ENCODE measurements around the gene EMX1.

The EMX1 gene

DNA sequence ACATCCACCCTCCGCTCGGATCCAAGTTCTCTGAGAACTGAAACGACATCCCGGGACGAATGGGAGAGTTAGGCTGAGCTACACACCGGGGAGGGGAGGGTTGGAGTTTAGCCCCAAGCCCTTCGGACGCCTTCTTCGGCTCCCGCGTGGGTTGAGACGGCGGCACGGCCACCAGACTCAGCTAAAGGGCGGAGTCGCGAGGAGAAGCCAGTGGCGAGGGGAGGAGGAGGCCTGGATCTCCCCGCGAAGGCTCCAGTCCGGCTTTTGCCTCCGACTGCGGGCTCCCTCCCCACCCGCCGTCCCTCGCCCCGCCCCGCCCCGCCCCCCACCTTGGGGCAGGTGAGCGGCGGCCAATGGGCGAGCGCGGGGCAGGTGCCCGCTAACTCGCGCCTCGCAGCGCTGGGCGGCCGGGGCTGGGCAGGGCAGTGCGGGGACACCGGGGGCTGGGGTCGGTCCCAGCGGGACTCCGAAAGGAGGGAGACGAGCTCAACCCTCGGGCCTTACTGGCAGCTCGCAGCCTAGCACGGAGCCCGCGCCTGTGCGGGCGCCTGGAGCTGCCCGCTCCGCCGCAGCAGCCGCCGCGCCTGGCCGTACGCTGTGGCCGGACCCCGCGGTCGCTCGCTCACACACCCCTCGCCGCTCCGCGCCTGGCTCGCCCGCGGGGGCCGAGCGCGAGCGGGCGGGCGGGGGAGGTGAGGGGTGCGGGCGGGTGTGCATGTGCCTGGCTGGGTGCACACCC, at the start of gene EMX1:
Gene EMX1 (plus strand): TSS at position 382 of the 739 bp plus-strand sequence. CDS start 334 bp downstream, at position 716.
- DNase-seq (ENCODE audit: low read depth), result peak; percentile 51

DNA sequence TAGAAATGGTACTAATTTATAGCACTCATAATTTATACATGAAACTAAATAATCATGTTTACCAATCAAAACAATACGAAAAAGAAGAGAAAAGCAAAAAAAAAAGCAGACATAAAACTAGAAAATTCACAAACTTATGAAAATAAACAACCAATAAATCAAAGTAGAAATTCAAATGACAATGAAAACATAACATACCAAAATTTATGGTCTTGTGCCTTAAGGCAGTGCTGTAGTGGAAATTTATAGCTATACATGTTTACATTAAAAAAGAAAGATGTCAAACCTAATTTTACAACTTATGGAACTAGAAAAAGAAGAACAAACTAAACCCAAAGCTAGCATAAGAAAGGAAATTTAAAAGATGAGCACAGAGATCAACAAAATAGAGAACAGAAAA, 46.3 kb upstream of the EMX1 start:
- DNase-seq (ENCODE audit: low read depth), result no peak

DNA sequence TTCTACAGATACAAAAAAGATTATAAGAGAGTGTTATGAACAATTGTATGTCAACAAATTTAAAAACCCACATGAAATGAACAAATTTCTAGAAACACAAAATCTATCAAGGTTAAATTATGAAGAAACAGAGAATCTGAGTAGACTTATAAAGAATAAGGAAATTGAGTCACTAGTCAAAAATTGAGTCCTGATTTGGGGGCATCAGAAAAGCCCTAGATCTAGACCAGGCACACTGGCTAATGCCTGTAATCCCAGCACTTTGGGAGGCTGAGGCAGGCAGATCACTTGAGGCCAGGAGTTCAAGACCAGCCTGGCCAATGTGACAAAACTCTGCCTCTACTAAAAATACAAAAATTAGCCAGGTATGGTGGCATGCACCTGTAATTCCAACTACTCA, 45.4 kb upstream of the EMX1 start:
- no peak for DNase-seq (ENCODE audit: low read depth)

DNA sequence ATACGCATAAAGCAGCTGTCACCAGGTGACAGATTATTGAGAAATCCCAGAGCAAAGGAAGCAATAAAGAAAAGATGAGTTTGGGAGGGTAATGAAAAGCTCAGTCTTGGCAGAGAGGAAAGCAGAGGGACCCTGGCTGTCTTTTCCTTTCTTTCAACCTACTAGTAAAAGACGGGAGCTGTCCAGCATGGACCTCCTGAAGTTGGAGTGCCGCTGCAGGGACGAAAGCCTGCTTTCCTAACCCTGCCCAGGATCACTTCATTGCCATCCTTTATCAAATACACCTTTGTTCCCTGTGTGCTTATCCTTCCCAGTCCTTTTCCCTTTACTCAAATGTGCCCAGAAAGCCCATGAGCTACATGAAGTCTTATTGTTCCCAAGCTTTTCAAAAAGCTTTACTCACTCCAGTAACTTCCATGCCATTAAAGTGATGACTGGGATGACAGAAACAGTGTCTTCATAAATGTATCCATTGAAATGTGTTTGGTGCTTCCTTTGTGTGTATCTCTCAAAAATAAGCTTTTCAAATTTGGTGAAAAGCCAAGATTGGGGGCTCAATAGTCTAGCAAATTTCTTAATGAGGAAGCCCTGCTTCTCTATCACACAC, 33.9 kb upstream of the EMX1 start:
- DNase-seq (ENCODE audit: low read depth), result no peak

DNA sequence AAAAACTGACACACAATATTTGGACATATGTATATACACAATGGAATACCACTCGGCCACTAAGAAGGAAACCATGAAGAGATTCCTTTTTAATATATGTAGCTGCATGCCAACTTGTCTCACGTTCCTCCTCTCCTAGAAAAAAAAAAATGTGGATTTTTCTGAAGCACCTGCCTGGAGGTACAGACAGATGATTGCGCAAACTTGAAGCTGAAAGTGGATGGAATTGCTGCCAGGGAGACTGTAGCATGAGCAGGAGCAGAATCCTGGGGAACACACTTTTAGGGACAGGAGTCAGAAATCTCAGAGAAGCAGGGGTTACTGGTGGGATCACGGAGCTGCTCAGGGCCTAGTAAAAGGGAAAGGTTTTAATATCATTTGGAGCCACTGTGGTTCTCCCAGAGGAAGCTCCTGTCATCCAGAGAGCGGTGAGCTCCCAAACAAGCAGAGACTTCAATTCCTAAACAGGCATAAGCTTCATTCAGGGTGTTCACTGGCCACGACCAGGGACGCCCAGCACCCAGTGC, 30.8 kb upstream of the EMX1 start:
- no peak for DNase-seq (ENCODE audit: low read depth)

DNA sequence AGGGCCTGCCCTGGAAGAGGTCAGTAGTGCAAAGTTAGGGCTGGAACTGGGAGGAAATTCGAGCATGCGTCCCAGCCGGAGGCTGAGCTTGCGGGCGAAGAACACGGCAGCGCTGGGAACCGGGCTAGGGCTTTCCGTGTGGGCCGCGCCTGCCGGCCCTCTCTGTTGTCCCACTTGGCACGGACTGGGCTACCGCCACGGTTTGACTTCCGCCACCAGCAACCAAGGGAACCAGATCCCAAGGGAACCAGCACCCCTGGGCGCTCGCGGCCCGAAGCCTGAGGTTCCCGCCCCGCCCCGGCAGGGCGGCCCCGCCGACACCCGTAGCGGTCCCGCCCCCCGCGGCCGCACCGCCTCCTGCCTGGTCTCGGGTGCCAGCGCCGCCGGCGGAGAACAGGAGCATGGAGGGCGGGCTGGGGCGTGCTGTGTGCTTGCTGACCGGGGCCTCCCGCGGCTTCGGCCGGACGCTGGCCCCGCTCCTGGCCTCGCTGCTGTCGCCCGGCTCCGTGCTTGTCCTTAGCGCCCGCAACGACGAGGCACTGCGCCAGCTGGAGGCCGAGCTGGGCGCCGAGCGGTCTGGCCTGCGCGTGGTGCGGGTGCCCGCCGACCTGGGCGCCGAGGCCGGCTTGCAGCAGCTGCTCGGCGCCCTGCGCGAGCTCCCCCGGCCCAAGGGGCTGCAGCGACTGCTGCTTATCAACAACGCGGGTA, 30.1 kb upstream of the EMX1 start, which contains the start of gene SPR:
Gene SPR (plus strand): TSS at position 377 of the 708 bp plus-strand sequence. CDS start 25 bp downstream, at position 402.
- peak; percentile 70 for DNase-seq (ENCODE audit: low read depth)

DNA sequence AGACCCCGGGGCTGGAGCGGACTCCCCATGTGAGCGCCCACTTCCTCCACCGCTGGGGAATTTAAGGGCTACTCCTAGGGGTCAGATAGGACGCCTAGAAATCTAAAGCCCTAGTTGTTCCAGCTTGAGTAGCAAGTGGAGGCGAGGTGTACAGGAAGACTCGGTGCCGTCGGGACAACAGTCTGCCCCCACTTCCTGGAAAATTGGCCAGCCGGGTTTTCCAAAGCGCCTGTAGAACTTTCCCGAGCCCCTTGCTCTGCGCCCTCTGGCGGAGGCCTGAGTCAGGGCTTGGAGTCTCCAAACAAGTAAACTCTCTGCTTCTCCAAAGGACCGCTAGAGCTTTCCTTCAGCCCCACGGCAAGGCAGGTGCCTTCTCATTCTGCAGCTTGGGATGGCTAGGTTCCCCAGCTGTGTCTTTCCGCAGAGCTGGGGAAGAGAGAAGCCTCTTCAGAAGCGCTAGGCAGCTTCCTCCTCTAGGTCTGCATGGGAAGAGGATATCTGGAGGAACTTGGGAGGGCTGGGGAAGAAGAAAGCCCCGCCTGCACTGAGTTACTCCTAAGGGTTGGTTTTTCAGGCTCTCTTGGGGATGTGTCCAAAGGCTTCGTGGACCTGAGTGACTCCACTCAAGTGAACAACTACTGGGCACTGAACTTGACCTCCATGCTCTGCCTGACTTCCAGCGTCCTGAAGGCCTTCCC, 29.4 kb upstream of the EMX1 start:
- peak; percentile 50 for DNase-seq (ENCODE audit: low read depth)

DNA sequence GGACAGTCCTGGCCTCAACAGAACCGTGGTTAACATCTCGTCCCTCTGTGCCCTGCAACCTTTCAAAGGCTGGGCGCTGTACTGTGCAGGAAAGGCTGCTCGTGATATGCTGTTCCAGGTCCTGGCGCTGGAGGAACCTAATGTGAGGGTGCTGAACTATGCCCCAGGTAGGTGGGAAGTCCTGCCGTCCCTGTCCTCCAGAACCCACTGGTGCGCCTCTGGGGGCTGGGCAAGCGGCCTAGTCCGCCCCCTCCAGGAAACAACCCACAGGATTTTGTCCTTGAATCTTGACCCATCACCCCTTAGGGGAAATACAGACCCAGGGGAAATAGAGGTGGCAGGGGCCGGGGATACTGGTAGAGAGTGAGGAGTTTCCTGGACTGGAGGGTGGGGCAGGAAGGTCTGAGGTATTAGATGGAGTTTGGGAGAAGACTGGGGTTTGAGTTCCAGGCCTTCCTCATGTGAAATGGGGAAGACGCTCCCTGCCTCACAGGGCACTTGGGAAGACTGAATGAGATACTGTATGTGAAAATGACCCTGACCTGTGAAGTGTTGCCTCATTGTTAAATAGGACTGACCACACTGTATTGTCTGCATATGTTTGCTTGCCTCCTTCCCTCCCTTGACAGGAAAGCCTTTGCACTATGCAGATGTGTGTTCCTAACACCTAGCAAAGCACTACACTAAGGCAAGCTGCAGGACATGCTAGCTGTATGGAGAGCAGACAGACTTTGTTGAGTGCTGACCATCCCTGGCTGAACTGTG, 28.7 kb upstream of the EMX1 start:
- DNase-seq (ENCODE audit: low read depth), result no peak

DNA sequence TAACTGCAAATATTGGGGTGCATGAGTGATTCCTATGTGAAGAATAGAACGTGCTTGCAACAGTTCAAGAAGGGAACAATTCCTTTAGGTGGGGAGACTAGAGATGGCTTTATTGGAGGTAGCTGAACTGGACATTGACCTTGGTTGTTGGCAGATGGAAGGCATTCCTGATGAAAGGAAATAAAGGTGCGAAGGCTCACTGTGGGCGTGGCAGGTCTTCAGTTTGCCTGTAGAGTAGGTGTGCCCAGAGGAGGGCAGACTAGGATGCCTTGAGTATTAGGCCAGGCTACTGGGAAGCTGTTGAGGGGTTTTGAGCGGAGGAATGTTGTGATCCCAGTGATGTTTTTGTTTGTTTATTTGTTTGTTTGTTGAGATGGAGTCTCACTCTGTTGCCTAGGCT, 27.3 kb upstream of the EMX1 start:
- DNase-seq (ENCODE audit: low read depth), result no peak

DNA sequence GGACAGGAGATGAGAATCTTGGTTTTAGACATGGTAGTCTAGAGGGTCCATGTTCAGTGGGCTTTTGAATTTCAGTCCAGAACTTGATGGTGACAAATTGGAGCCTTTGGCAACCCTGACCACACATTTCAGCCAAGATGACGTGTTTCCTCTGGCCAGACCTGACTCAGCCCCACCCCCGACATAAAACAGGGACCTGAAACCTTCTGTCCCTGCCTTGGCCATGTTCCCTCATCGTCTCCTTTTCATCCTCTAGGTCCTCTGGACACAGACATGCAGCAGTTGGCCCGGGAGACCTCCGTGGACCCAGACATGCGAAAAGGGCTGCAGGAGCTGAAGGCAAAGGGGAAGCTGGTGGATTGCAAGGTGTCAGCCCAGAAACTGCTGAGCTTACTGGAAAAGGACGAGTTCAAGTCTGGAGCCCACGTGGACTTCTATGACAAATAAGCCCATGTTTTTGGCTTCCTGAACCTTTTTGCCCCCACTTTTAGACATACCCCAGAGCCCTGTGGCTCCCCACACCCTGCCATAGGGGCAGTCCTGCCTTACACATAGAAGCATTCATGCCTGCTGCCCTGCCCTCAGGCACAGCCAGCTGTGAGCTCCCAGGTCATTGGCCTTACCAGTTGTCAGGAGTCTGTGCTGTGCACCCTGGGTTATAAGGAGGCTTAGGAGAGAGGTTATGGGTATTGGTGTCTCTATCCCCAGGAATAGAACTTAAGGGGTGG, 26.1 kb upstream of the EMX1 start:
- DNase-seq (ENCODE audit: low read depth), result no peak

DNA sequence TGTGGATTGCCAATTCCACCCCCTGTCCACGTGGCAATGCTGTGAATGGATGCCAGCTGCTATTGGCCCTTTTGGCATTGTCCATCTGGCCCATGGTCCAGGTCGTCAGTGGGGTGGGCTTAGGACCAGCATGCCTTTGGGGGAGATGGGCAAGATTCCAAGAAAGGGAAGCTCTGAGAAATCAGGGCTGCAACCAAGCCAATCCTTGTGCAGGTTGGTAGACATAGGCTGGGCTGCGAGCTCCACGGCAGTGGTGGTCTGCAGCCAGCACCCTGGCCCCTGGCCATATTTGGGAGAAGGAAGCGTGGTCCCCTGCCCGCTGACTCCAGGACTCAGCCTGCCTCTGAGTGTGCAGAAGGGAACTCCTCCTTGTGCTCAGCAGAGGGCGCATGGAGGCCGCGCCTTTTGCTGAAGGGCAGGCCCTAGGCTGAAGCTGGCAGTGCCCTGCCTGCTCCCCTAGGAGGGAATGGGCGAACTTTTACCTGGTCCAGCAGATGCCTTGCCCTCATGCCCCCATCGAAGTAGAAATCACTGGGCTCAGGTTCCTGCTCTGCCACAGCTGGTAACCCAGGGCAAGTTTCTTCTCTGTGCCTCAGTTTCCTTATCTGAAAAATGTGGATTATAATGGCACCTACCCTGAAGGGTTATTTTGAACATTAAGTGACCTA, 24.7 kb upstream of the EMX1 start:
- peak; percentile 37 for DNase-seq (ENCODE audit: low read depth)

DNA sequence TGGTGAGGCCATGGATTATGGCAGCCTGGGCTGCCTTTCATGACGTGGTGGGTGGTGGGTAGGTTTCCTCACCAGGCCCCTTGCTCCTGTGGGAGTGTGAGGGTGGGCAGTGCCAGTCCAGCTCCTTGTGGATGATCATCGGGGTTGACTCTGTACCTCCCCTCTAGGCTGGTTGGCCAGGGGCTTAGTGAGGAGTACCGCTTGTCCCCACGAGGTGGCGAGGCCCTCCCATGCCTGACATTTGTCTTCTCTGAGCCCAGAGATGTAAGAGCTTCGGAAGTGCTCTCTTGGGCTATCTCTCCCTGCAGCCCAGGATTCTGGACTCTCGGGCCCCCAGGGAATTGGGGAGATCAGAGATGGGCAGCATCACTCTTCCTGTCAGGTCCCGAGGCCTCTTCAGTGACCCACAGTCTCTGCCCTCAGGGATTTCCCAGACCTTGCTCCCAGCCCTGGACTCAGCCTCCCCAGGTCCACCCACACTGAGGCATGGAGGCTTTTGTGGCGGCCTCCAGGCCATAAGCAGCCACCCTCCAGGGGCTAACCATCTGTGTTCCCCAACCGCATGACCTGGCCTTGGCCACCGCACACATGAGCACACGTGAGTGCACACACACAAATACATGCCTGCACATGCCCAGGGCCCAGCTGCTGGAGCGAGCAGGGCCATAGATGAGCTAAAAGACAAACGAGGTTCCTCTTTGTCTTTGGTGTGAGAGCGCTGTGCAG, 23.6 kb upstream of the EMX1 start:
- peak; percentile 35 for DNase-seq (ENCODE audit: low read depth)

DNA sequence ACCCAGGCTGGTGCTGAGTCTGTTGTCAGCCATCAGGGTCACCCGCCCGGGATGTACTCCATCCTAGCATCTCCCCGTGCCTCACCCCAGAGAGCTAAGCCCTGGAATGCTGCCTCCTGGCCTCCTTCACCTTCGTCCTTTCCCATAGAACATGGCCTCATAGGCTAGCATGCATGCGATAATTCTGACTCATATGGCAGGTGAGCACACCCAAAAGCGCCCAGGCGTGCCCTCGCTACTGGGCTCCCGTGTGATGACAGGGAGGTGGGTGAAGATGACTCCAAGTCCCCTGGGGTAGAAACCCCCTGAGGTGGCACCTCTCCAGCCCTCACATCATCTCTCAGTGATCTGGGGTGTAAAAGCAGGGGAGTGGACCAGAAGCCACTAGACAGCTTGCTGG, 22.8 kb upstream of the EMX1 start:
- DNase-seq (ENCODE audit: low read depth), result no peak

DNA sequence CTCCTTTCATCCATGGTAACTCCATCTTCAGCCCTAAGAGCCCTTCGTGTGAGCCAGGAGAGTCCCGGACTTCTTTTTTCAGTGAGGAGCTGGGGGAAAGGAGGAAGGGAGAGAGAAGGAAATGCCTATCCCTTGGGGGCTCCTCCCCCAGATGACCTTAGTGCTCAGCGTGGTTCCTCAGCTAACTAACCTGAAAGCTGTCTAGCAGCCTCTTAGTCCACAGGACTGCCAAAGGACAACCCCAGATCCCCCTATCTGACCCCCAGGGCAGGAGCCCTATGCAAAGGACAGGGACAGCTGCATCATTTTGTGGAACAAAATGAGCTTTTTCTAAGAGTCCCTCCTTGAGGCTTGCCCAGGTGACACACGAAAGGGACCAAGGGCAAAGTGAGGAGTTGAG, 22.2 kb upstream of the EMX1 start:
- DNase-seq (ENCODE audit: low read depth), result no peak

DNA sequence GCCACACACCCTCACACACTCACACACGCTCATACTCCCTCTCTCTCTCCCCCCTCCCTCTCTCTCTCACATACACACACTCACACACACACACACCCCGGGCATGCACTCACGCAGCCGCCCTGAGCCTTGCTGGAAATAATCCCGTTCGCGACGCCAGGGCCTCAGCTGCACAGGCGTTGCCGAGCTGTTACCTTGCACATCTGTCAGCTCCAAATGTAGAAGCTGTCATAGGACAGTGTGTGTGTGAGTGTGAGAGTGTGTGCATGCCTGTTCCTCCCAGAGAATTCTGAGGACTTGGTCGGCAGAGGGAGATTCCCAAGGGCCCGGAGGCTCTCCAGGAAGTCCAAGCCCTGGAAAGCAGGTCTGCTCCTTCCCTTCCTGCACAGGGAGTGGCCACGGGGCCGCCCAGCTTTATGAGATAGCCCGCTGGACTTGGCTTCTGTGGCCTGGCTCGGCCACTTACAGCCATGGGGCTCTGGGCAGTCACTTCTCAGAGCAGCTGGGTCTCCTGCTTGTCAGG, 21.5 kb upstream of the EMX1 start:
- DNase-seq (ENCODE audit: low read depth), result no peak

DNA sequence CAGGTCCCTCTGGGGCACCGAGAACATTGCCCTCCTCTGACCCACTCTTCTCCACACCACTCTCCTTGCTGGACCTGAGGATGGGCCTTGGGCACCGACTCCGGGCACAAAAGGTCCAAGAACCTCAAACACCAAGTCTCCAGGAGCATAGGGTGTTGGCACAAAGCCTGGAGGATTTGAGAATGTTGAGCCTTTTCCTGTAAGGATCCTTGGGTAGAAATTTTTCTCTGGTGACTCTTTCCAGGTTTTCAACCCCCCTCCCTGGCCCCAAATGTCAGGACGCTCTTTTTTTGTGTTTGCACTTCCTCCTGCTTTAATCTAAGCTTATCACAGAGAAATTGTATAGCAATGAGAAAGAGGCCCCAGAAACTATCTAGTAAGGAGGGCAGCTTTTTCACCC, 20.9 kb upstream of the EMX1 start:
- DNase-seq (ENCODE audit: low read depth), result no peak

DNA sequence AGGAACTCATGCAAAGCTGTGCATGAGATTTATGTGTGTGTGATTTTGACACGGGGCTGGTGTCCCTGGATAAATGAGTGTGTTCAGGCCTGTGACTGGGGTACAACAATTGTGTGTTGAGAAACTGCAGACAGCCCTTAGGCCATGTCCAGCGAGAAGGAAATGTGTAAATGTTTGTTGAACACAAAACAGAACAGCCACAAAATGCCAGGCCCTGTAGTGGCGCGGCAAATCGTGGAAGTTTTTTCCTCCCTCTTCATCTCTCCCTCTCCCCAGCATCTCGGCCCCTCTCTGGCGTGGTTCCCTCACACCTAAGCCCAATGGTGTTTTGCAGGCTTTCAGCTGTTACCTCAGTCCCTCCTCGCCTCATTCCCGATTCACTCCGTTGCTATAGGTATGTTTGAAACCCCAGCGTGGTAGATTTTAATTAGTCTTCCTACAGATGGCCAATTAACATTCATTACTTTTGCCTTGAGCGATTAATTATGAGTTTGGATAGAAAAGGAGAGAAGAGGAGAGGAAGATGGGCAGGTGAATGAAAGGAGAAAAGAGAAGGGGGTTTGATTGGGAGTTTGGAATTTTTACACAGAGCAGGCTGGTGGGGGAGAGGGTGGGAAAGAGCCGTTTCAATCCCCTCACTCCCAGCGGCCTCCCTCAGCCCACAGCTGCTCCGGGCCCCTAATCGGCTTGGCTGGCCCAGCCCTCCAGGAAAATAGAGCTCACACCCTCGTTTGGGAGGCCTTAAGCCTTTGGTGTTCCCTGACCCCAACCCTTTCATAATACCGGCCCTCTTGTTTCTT, 19.3 kb upstream of the EMX1 start:
- no peak for DNase-seq (ENCODE audit: low read depth)

DNA sequence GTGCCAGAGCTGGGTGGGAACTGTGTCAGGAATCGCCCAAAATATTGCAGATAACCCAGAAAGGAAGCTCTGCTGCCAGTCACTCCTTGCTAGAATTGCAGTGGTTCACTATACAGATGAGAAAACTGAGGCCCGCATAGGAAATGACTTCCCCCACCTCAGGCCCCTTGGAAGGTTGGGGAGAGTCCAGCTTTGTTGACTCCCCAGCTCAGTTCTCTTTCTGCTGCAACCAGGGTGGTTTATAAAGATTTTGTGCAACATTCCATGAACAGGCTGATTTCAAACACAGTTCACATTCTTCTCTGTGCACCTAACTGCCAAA, 18.8 kb upstream of the EMX1 start:
- DNase-seq (ENCODE audit: low read depth), result no peak

Data from activated T-cell treated with anti-CD3 and anti-CD28 coated beads for 48 hours (primary cell).